HG03064 (cell line): ENCODE results near the gene KIF18B.

Source experiments
- ATAC-seq: cut with Tn5 transposase; IDR thresholded peaks from one replicate; pipeline ENCODE4 v1.9.1; 2021; ENCODE audit warnings: low read depth; ENCODE audit not compliant: unreplicated experiment

The KIF18B gene

DNA sequence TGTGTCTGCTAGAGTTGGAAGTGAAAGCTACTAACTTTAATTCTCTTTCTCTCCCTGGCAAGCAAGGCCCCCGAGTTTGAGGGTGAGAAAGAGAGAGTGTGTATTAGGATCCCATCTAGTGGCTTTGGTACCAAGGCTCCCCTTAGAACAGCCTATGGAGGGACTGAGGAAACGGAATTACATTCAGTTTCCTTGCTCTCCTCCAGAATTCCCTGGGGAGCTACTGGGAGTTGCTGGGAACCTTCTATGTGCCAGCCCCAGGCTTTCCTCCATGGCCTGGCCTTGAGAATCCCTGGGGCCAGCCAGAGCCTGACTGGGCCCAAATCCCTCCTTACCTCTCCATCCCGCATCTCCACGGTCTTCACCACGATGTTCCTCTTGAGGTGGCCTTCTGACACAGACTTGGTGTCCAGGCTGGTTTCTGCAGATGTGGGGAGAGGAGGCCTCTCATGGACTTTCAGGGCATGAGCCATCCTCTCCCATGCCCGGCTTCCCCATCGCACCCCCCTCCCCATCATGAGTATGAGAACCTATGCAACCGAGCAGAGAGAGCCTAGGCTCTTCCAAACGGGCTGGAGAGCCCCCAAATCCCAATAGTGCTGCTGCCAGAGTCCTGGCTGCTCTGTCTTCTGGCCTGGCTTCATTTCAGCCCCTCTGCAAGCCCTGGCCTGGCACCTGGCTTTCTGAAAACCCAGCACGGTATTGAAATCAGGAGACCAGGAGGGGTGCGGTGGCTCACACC is 39.7 kb downstream of the KIF18B start:
- no peak for ATAC-seq

DNA sequence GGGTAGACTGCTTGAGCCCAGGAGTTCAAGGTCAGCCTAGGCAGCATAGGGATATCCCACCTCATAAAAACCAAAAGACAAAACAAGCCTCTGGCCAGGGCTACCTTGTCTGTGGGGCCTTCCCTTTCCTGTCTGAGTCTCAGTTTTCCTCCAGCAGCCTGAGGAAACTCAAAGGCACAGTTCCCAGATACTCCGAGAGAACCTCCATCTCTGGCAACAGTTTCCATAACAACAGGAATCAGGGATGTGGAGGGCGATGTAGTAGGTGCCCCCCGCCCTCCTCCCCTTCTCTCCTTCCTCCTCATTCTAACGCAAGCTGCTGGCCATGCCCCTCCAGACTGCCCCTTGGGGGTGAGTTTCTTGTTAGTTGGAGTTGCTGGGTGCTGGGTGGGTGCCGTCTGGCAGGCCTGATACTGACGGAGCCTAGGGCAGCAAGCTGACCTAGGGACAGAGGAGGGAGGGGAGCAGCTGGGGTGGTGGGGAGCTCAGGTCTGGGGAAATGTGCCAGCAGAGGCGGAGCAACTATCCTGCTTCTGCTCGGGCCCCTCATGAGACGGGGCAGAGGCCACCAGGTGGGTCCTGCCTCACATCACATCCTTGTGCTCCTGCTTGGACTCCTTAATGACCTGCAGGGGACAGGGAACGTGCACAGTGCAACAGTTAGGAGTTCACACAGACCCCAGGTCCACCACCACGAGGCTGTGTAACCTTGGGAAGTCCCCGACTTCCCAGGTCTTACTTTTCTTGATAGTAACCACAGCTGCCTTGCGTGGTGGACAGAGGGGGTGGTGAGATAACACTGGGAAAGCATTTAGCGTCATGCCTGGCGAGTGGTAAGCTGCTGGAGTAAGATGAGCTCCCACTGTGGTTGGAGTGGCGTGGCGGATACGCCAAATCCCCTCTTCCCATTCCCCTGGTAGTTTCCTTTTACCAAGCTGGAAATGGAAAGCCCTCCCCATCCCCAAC is 40.5 kb downstream of the KIF18B start:
- ATAC-seq, result no peak

DNA sequence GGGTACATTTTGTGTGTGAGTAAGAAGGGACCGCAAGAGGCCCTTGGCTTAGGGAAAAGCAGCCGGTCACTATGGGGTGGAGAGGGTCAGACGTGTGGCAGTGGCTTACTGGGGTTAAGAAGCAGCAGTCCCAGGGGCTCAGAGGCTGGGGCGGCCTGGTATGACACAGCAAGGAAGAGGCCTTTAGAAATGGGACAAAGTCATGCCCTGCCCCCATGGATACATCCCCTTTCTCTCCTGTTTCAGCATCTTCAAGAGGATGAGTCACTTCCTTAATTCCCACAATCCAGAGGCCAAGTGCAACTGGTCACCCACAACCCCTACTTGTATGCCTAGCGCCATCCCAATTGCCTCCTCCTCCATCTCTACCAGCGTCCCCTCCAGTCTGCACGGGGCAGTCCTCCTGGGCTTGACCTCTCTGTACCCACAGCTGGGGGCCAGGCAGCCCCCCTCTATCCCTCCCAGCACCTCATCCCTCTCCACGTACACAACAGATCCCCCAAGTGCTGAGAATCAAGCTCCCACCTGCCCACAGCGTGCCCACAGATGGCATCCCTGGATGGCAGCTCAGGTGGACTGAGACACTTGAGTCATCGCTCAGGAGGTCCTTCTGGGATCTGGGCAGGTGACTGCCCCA is 41.4 kb downstream of the KIF18B start:
- ATAC-seq, result no peak

DNA sequence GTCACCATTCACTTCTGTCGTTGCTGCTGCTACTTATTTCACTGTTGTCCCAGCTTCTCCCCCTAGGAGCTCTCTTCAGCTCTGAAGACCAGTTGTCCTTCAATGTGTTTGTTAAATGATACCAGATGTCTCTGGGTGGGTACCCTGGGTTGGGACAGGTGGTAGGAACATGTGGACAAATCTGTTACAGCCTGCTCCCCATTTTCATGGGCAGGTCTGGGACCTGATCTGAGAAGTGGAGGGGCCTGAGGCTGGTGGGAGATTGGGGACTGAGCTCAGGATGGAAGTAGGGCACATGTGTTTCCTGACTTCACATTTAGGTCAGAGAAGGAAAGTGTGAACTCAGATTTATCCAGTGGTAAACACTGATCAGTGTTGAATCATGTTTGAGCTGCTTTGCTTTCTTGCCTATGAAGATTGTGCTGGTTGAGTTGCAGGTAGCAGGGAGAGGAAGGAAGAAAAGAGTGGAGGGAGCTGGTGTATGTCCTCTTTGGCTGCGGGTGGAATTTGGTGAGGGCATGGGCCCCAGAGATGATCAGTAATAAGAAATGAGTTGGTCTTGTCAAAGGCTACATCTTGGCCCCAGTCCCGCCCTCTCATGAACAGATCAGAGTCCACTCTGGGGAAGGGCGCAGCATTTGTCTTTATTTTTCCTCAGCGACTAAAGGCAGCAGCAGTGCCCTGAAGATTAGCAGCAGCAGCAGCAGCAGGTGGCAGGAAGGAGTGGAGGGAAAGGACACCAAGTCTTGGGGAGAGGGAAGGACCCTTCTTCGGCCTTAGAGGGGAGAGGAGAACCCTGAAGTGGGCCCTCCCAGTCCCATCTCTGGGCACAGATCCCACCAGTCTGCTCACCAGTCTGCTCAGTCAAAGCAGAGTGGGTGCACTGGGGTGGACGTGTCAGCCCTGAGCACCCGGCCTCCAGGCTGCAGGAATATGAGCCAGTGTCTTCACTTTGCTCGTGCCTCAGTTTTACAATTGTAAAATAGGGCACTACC is 42.3 kb downstream of the KIF18B start:
- ATAC-seq, result no peak

DNA sequence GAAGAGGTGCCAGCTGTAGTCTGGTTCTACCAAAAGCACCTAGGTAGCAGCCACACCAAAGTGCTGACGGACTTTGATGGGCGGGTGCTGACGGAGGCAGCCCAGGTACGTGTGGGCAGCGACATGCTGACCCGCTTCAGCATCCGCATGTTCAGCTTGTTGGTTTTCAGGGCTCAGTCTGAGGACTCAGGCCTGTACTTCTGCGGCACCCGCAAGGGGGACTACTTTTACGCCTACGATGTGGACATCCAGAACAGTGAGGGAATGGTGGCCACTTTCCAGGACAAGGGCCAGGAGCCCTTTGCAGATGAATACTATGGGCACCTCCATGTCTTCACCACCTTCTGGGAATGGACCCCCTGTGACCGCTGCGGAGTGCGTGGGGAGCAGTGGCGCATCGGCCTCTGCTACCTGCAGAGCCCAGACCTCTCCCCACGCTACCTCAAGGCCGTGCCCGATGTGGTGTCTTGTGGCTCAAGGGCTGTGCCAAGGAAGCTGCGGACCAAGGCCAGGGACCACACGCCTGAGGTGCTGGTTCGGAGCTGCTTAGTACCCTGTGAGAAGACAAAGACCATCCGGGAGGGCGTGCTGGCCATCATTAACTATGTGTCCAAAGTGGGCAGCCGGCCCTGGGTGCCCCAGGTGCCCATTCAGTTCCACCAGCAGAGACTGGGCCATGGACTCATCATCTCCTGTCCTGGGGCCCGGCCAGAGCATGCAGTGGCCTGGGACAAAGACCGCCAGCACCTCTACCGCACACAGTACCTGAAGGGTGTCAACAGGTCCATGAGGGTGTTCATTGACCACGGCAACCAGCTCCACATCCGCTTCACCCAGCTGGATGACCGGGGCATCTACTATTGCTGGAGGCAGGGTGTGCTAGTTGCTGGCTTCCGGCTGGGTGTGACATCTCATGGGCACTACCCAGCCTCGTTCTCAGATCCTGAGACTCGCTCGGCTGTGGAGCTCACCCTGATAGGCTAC is 43.3 kb downstream of the KIF18B start:
- ATAC-seq, result no peak

DNA sequence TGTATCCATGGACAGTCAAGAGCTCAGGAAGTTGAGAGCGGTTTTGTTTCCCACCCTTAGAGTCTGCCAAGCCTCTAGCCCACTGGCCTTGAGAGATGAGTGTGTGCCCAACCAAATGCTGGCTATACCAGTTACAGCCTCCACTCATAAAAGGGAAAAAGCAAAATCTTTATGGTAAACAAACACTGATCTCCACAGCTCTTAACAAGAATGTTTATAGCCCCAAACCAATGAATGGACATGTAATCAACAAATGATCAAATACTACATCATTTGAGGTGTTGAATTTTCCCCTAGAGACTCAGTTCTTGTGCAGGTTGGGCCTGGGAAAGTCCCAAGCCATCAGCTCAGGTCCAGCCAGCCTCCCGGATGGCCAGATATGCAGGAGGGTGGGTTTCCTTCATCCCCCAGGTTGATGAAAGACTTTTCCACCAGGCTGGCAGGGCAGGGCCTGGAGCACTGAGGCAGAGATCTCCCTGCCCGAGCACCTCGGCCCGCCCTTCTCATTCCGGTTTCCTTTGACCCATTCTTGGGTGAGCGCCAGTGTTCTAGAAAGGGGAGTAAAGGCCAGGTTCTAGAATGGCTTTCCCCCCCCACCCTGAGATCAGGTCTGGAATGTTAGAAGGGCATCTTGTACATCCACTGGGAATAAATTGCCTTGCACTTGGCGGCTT is 44.4 kb downstream of the KIF18B start:
- no peak for ATAC-seq

DNA sequence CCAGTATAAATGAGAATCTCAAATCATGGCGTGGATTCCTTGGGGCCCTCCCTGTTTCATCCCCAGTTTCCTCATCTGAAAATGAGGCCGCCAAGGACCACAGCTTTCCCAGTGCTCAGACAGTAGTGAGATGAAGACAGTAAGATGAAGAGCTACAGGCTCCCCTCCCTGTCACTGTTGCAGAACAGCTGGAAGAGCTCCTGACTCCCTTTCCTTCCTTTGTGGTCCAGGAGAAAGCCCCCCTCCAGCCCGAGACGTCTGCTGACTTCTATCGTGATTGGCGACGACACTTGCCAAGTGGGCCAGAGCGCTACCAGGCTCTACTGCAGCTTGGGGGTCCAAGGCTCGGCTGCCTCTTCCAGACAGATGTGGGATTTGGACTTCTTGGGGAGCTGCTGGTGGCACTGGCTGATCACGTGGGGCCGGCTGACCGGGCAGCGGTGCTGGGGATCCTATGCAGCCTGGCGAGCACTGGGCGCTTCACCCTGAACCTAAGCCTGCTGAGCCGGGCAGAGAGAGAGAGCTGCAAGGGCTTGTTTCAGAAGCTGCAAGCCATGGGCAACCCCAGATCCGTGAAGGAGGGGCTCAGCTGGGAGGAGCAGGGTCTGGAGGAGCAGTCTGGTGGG is 45.3 kb downstream of the KIF18B start:
- ATAC-seq, result no peak

DNA sequence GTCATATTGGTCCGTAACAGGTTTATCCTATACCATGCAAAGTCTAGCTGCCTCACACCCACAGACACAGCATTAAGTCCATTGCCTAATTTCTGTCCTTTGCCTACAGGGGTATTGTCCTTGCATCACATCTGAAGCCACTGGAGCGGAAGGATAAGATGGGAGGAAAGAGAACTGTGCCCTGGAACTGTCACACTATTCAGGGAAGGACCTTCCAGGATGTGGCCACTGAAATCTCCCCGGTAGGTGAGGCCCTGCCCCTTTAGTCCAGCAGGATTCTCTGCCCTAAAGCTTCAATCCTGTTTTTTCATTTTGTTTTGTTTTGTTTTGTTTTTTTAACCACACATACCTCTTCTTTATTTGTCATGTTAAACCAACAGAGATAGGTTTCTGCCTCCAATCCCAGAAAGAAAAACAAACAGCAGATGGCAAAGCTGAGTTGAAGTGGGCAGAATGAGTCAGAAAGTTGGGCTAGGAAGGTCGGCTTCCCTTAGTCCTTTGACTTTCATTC is 46.1 kb downstream of the KIF18B start:
- no peak for ATAC-seq

DNA sequence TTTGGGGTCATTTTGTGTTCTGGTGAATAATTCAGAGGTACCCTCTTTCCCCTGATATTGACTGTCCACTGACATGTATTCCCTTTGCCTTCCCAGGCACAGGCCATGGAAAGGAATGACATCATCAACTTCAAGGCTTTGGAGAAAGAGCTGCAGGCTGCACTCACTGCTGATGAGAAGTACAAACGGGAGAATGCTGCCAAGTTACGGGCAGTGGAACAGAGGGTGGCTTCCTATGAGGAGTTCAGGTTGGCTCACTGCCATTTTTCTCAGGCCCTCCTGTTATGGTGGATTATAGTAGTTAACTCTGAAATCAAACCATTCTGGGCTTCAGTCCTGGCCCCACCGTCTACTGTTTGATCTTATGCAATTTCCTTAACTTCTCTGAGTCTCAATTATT is 46.7 kb downstream of the KIF18B start:
- ATAC-seq, result no peak

DNA sequence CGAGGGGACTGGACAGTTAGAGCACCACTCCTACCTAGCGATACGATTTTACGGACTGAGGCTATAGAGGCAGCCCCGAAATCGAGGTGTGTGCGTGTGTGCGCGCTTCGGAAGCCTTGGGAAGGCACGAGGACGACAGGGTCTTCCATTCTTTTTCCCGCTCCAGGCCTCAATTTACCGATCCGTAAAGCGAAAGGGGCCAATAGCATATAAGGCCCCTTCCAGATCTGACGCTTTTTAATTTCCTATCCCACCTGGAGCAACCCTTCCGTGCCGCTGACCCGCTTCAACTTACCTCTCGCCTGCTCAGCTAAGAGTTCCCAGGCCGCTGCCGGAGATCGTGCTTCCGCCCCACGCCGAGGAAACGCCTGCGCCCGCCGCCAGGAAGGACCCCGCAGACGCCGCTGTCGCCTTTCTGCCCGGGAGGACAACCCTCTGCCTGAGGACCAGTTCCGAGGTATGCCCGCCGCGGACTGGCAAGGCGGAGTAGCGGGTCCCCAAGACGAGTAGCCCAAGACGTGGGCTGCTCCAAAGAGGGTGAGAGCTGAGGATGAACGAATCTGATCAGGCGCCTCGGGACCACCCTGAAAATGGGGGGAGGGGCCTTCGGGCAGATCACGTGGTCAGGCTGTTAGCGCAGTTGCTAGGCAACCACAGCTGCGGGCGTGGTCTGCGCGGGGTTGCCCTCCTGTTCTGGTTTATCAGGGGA is 48.3 kb downstream of the KIF18B start, which contains the start of gene EFTUD2:
EFTUD2 (minus strand) TSS at position 372 of the 709 bp plus-strand sequence. CDS start 4,924 bp downstream, outside the sequence.
- ATAC-seq, result peak; percentile 52

DNA sequence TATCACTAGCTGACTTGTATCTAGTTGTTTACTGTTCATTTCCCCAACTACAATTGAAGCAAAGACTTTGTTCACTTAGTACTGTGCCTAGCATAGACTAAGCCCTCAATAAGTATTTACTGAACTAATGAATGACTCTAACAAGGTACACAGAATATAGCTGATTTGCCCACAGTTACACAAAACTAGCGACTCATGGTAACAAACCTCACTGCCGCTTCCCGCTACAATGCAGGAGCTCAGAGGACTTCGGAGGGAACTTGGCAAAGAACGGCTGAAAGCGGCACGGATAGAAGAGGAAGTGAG is 48.9 kb downstream of the KIF18B start:
- no peak for ATAC-seq

DNA sequence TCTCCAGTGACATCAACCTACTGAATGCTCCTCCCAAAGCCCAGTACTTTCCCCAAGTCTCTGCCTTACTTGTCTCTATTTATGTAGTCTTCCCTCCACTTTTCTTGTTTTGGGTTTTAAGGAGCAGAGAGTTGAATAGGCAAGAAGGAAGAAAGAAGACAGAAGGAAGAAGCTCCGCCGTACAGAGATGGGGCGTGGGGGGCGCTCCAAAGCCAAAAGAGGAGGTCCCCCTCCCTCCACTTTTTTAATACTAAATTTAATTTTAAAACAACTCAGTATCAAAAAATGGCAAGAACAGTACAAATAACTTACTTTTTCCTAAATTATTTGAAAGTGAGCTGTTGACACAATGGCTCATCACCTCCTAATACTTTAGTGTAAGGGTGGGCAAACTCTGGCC is 52.9 kb downstream of the KIF18B start:
- no peak for ATAC-seq

DNA sequence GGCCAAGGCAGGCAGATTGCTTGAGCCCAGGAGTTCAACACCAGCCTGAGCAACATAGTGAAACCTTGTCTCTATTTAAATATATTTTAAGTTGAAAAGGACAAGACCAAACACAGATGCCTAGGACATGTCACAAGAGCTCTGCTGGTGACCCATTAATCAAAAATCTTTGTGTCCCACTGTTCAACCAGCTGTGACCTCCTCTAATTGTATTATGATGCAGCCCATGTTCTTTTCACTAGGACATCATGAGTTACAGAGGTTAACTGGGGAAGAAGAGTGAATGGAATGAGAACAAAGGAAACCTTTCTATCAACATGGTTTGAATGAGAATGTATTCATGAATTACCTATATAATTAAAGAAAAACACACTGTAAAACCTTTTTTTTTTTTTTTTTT is 55.3 kb downstream of the KIF18B start:
- ATAC-seq, result no peak

DNA sequence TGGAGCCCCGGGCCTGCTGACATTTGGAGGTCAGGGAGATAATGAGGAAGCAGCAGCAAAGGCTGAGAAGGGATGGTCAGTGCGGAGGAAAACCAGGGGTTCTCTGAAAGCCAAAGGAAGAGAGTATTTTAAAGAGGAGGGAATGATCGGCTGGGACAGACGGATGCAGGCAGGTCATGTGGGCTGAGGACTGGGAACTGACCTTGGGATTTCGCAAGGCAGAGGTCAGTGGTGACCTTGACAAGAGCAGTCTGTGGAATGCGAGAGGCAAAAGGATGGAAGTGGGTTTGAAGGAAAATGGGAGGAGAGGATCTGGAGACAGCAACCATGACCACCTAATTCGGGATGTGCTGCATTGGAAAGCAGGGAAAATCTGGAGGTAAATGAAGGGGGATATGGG is 58.6 kb downstream of the KIF18B start:
- no peak for ATAC-seq

DNA sequence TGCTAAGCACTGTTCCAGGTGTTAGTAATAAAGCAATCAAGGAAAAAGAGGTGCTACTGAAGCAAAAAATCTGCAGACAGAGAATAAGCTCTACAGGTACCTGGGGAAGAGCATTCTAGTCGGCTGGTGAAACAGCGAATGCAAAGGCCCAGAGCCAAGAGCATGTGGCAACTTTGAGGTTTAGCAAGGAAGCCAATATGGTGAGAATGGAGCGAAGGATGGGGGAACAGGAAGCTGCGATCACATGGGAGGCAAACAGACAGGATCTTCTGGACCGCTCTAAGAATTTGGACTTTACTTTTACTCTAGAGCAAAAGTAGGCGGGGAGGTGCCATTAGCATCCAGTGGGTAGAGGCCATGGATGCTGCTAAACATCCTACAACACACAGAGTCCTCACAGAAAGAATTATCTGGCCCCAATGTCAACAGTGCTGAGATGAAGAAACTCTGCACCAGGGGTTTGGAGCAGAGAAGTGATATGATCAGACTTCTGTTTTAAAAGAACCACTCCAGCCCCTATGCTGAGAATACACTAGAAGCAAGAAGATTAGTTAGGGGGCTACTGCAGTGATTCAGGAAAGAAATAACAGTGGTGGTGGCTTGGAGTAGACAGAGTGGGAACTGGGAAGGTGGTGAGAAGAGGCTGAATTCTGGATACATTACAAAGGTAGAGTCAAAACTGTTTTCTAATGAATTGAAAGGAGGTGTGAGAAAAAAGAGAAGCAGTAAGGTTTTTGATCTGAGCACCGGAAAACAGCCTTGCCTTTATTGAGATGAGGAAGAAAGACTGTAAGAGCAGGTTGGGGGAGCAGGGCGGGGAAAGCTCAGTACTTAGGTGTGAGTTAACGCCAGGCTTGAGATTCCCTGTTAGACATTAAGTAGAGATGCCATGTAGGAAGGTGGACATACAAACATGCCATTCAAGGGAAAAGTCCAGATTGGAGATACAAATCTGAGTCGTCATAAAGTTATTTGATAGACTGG is 59.3 kb downstream of the KIF18B start:
- ATAC-seq, result no peak

DNA sequence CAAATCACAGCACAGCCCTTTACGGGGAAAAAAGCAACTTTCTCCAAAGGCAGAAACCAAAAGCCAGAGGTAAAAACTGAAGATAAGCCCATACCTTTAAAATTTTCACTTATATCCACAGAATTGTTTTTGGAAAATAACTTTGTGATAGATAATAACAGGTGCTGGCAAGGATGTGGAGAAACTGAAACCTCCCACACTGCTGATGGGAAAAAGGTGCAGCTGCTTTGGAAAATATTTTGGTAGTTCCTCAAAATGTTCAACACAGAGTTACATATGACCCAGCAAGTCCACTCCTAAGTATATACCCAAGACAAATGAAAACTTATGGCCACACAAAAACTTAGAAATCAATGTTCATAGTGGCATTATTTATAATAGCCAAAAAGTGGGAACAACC is 60.6 kb downstream of the KIF18B start:
- ATAC-seq, result no peak
